ENCODE results near the gene TARS2. TPM values are rescaled to one million over a fixed set of nuclear protein-coding genes. Genes with fewer than 3 reads are reported as not detected.

The TARS2 gene
- total RNA-seq, 4 donors from 2014 or later, result 9.7 to 25.1 (median 16.5) TPM

DNA sequence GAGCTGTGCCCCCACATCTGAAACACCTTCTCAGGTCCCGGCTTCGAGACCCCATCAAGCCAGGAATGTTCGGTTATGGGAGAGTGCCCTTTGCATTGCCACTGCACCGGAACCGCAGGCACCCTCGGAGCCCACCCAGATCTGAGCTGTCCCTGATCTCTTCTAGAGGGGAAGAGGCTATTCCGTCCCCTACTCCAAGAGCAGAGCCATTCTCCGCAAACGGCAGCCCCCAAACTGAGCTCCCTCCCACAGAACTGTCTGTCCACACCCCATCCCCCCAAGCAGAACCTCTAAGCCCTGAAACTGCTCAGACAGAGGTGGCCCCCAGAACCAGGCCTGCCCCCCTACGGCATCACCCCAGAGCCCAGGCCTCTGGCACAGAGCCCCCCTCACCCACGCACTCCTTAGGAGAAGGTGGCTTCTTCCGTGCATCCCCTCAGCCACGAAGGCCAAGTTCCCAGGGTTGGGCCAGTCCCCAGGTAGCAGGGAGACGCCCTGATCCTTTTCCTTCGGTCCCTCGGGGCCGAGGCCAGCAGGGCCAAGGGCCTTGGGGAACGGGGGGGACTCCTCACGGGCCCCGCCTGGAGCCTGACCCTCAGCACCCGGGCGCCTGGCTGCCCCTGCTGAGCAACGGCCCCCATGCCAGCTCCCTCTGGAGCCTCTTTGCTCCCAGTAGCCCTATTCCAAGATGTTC lies 66.3 kb downstream of the TARS2 start:
- H3K4me3 ChIP-seq (ENCODE audit: low read depth, poor library complexity, severe bottlenecking), result no peak overlapping the region
- TF ChIP-seq, protein P1, sequence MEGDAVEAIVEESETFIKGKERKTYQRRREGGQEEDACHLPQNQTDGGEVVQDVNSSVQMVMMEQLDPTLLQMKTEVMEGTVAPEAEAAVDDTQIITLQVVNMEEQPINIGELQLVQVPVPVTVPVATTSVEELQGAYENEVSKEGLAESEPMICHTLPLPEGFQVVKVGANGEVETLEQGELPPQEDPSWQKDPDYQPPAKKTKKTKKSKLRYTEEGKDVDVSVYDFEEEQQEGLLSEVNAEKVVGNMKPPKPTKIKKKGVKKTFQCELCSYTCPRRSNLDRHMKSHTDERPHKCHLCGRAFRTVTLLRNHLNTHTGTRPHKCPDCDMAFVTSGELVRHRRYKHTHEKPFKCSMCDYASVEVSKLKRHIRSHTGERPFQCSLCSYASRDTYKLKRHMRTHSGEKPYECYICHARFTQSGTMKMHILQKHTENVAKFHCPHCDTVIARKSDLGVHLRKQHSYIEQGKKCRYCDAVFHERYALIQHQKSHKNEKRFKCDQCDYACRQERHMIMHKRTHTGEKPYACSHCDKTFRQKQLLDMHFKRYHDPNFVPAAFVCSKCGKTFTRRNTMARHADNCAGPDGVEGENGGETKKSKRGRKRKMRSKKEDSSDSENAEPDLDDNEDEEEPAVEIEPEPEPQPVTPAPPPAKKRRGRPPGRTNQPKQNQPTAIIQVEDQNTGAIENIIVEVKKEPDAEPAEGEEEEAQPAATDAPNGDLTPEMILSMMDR (IDR thresholded peaks at IDR 0.05), result no peak
- DNase-seq (ENCODE audit: low spot score in 2 of 2), result no peak
- 69 to 79% methylated on average over 20 to 23 of the region's 23 CpGs for WGBS, 2 donors
- intact Hi-C loops (cut with DNase I; ENCODE audit: low total_unique reads), result loop anchor here (10.0 kb wide), 1 partner anchor 441 kb away; no protein-coding TSS in a partner anchor

DNA sequence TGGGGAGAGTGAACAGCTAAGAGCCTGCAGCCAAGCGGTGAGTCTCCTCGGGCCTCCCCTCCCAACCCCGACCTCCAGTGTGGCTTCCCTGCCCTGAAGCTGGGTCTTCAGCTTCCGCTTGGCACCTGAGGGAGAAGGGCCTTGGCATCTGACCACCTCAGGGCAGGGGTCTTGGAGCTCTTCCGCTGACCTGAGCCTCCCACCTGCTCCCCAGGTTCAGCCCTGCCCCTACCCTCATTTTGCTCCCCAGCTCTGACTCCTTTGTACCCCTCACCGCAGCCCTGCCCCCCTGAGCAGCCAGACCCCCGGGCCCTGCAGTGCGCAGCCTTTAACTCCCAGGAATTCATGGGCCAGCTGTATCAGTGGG lies 66.8 kb downstream of the TARS2 start:
- intact Hi-C loops (cut with DNase I; ENCODE audit: low total_unique reads), result loop anchor here (10.0 kb wide), 1 partner anchor 441 kb away; no protein-coding TSS in a partner anchor
- H3K4me3 ChIP-seq (ENCODE audit: low read depth, poor library complexity, severe bottlenecking), result no peak overlapping the region
- TF ChIP-seq POLR2A (IDR thresholded peaks at IDR 0.05), result no peak
- TF ChIP-seq, protein P1 (IDR thresholded peaks at IDR 0.05), result no peak
- DNase-seq (ENCODE audit: low spot score in 2 of 2), result no peak
- 83 to 87% methylated on average over 6 to 8 of the region's 8 CpGs for WGBS, 2 donors

DNA sequence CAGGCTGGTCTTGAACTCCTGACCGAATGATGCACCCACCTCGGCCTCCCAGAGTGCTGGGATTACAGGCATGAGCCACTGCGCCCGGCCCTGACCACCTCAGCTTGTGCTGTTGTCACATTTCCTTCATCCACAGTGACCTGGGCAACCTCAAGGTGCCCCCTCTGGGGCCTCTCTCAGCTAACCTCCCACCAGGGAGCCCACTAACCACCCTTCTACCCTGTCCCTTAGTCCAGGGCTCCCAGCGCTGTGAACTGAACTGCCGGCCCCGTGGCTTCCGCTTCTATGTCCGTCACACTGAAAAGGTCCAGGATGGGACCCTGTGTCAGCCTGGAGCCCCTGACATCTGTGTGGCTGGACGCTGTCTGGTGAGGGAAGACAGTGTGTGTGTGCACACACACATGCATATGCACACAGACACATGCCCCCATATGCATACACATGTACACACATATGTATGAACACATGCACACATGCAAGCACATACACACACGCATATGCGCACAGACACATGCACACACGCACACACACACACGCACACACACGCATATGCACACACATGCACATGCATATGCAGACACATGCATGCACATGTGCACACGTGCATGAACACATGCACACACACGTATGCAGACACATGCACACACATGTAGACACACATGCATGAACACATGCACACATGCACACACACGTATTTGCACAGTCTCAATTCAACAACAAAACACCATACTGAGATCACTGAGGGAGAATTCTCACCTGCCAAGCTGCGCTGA lies 68.2 kb downstream of the TARS2 start:
- intact Hi-C loops (cut with DNase I; ENCODE audit: low total_unique reads), result loop anchor here (5.0 to 10.0 kb wide), 2 partner anchors 62 to 439 kb away; no protein-coding TSS in a partner anchor
- 85 to 87% methylated on average over 18 to 19 of the region's 19 CpGs for WGBS, 2 donors
- no peak for TF ChIP-seq POLR2A (IDR thresholded peaks at IDR 0.05)
- TF ChIP-seq, protein P1 (IDR thresholded peaks at IDR 0.05), result no peak
- H3K4me3 ChIP-seq (ENCODE audit: low read depth, poor library complexity, severe bottlenecking), result no peak overlapping the region
- DNase-seq (ENCODE audit: low spot score in 2 of 2), result no peak

DNA sequence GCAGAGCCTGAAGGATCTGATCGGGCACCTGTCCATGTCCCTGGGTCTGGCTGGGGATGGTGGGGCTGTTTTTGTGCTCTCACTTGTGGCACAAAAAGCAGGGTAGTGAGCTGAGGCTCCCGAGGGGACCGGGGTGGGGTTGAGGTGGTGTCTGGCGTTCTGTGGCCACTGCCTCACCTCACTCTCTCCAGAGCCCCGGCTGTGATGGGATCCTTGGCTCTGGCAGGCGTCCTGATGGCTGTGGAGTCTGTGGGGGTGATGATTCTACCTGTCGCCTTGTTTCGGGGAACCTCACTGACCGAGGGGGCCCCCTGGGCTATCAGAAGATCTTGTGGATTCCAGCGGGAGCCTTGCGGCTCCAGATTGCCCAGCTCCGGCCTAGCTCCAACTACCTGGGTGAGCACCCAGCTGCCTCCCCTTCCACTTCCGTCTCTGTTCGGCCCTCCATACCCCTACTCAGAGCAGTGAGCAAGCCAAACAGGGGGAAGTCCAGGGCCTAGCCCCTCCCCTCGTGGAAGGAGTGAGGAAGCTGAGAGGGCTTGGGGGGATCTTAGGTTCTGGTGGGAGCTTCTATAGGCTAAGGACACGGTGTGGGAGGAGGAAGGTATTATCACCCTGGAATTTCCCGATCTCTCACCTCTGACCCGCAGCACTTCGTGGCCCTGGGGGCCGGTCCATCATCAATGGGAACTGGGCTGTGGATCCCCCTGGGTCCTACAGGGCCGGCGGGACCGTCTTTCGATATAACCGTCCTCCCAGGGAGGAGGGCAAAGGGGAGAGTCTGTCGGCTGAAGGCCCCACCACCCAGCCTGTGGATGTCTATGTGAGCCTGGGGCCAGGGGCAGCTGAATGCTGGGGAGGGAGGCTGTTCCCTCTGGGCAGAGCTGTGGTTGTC lies 69.0 kb downstream of the TARS2 start:
- no peak overlapping the region for H3K4me3 ChIP-seq (ENCODE audit: low read depth, poor library complexity, severe bottlenecking)
- intact Hi-C loops (cut with DNase I; ENCODE audit: low total_unique reads), result loop anchor here (5.0 to 10.0 kb wide), 2 partner anchors 61 to 439 kb away; no protein-coding TSS in a partner anchor
- TF ChIP-seq, protein P1 (IDR thresholded peaks at IDR 0.05), result no peak
- TF ChIP-seq POLR2A (IDR thresholded peaks at IDR 0.05), result no peak
- DNase-seq (ENCODE audit: low spot score in 2 of 2), result no peak
- WGBS, 2 donors, result 82 to 83% methylated on average over 20 to 26 of the region's 26 CpGs

DNA sequence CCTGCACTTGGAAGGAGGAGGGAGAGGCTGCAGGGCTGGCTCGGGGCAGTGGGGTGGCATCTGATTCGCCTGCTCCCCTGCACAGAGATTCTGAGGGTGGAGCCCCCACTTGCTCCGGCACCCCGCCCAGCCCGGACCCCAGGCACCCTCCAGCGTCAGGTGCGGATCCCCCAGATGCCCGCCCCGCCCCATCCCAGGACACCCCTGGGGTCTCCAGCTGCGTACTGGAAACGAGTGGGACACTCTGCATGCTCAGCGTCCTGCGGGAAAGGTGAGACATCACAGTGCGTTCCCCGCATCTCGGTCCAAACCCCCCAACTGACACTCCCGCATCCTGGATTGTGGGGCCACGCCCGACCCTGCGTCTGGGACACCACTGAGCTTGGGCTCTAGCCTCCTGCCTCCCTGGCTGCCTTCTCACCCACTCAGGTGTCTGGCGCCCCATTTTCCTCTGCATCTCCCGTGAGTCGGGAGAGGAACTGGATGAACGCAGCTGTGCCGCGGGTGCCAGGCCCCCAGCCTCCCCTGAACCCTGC lies 69.9 kb downstream of the TARS2 start:
- no peak overlapping the region for H3K4me3 ChIP-seq (ENCODE audit: low read depth, poor library complexity, severe bottlenecking)
- TF ChIP-seq POLR2A (IDR thresholded peaks at IDR 0.05), result no peak
- TF ChIP-seq, protein P1 (IDR thresholded peaks at IDR 0.05), result no peak
- DNase-seq (ENCODE audit: low spot score in 2 of 2), result no peak
- 87 to 89% methylated on average over 23 of the region's 26 CpGs for WGBS, 2 donors
- intact Hi-C loops (cut with DNase I; ENCODE audit: low total_unique reads), result loop anchor here (5.0 to 10.0 kb wide), 2 partner anchors 60 to 438 kb away; no protein-coding TSS in a partner anchor
